ENCODE results near the gene JMJD7. TPM values are rescaled to one million over a fixed set of nuclear protein-coding genes. Genes with fewer than 3 reads are reported as not detected.

JMJD7 gene
- 10 to 100 TPM in 3 of 12 donors, 1 to 10 TPM in 7, not detected in 2; 4.5 to 21.4 (median 8.6) TPM for polyA plus RNA-seq (ENCODE audit: insufficient read length in 12 of 12)
- long read RNA-seq, donor 1, partial matches to known transcripts = 0 of 3 reads
- long read RNA-seq, donor 1, other reads (novel, unspliced or antisense) = 0 of 3 reads
- long read RNA-seq, donor 2, partial matches to known transcripts = 0 of 5 reads
- long read RNA-seq, donor 2, other reads (novel, unspliced or antisense) = 0 of 5 reads
- long read RNA-seq, donor 3, partial matches to known transcripts = 0 of 2 reads
- long read RNA-seq, donor 3, other reads (novel, unspliced or antisense) = 0 of 2 reads
- long read RNA-seq, donor 4 = 0 reads
- long read RNA-seq, donor 5, partial matches to known transcripts = 0 of 3 reads
- long read RNA-seq, donor 5, other reads (novel, unspliced or antisense) = 0 of 3 reads
- long read RNA-seq, donor 6, partial matches to known transcripts = 0 of 3 reads
- long read RNA-seq, donor 6, other reads (novel, unspliced or antisense) = 0 of 3 reads
- long read RNA-seq, donor 7, partial matches to known transcripts = 0 of 3 reads
- long read RNA-seq, donor 7, other reads (novel, unspliced or antisense) = 0 of 3 reads
- long read RNA-seq, donor 8, partial matches to known transcripts = 0 of 3 reads
- long read RNA-seq, donor 8, other reads (novel, unspliced or antisense) = 0 of 3 reads
- long read RNA-seq, donor 9 = 0 reads
- long read RNA-seq, donor 10, partial matches to known transcripts = 0 of 1 reads
- long read RNA-seq, donor 10, other reads (novel, unspliced or antisense) = 0 of 1 reads
- long read RNA-seq, donor 11 = 0 reads

DNA sequence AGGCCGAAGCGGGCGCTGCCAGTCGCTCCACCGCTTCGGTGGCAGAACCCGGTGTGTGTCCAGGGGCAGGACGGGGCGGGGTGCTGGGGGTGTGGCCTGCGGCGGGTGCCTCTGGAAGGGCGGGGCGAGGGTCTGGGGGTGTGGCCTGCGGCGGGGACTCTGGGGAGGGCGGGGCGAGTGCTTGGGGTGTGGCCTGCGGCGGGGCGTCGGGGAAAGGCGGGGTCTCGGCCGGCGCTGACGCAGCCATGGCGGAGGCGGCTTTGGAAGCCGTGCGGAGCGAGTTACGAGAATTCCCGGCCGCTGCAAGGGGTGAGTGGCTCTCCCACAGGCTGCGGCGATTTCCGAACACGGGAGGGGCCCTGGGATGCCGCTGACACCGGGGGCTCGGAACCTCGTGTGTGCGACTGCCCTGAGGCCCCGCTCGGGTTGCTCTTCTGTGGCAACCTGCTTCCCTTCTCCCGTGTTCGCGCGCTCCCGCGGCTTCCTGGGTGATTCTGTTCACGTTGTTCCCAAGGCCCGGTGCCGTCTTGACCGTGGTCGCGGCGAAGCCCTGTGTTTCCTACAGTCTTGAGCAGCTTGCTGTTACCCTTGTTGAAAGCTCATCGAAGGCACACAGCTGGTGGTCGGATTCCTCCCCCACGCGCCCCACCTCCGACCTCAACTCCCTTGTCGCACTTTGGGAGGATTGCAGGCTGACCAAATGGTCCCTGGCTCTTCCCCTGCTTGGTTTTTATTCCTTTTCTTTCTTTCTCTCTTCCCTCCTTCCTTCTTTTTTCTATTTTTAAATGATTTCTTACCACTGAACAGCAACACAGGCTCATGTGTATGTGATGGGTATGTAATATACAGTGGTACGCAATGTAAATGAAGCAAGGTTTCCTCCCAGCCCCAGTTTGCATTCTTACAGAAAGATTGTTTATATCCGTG is at the start of gene JMJD7:
Gene JMJD7 (plus strand): TSS at position 213 of the 927 bp plus-strand sequence. CDS start 33 bp downstream, at position 246.
- peak; percentile 91 for DNase-seq

DNA sequence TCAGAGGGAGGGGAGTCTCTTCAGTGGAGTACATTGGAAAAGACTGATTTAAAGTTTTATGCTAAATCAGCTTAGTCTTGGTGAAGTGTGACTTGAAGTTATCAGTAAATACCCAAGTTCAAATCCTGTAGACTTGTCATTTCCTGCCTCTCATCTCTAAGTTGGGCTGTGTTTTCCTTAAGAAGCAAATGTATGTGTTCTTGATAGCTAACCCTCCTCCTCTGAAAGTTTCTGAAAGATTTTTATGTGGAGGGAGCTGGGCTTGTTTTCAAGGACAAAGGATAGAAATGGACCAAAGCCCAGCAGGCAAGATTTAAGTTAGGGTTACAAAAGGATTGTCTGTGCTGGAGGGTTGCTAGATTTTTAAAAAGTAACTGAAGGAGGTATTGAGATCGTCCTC is 49.4 kb upstream of the JMJD7 start:
- DNase-seq = no peak

DNA sequence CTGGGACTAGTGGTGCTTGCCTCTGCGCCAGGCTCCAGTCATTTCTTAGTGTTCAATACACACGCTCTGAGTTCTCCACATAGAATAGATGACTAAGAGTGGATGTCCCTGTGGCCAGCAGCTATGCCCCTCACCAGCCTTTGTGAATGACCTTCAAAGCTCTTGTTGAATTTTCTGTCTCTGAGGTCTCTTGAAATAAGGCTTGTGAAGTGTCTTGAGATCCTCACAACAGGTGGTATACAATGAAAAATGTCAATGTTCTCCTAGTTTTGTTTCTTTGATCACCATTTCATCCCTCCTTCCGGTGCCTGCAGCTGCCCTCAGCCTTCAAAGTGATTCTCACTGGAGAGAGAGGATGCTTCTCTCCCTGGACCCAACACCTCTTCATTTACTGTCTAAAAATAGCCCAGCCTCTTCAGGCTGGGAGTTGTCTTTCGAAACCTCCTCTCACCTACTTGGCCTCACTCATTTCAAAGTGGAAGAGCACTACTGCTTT is 48.2 kb upstream of the JMJD7 start:
- DNase-seq = no peak

DNA sequence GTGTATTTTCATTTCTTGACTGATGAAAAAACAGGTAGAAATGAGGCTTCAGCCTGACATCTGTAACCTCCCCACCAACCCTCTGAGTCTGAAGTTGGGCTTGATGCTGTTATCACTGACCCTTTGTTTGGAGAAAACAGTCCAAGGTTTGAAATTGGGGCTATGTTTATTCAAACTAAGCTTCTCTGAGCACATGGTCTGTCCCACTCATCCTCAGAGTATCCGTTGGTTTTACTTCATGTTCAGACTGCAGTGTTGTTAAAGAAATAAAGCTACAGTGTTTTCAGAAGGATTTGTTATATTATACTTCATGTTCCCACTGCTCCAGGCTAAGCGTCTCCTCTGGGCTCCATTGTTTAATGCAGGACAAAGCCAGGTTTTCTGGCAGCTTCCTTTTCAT is 47.6 kb upstream of the JMJD7 start:
- DNase-seq = no peak

DNA sequence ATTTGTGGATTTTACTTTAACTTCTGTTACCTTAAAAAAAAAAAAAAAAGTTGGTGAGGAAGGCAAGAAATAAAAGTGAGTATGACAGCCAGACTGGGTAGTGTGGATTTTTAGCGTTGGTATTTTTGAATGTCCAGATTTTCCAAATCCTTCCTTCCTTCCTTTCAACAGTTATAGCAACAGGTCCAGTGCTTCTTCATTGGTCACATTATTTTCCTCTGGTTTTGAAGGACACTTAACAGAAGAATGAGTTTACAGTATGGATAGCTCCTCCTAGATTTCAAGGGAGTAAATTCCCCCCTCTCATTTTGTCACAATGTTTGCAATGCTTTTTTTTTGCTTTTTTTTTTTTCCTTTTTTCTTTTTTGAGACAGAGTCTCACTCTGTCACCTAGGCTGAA is 47.2 kb upstream of the JMJD7 start:
- DNase-seq = no peak

DNA sequence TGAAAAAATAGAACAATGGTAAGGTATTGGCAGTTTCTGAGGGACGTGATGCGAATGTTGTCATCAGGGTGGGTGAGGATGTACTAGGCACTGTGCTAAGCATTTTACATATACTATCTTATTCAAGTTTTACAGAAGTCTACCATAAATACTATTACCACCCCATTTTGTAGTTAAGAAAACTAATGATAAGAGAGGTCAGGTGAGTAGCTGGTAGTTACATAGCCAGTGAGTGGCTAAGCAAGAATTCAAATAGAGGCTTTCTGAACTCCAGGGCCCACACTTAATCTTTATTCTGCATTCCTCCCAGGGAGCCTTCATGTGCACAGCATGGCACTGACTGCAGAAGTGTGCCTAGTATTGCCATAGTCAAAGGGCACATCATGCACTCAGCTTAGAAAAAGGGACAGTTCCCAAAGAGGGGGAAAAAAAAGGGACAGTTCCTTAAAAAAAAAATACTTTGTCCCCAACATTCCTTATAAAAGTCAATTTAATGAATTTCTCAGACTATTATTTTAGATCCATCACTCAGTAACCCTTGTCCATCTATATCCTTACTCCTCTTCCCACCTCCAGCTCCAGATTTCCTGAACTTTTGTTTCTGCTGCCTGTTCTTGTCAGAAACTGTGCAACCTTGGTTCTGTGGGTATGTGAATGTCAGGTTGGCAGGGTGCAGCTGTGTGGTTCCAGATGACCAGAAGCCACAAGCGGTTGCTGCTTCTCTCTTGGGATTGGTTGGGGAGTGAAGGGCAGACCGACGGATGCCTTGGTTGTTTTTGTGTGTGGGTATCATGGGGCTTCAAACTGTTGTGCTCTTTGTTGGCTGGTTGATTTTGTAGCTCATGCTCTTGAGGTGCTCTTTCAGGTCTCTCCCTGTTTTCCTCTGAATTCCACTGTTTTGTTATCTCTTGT is 45.3 kb upstream of the JMJD7 start:
- DNase-seq = no peak

DNA sequence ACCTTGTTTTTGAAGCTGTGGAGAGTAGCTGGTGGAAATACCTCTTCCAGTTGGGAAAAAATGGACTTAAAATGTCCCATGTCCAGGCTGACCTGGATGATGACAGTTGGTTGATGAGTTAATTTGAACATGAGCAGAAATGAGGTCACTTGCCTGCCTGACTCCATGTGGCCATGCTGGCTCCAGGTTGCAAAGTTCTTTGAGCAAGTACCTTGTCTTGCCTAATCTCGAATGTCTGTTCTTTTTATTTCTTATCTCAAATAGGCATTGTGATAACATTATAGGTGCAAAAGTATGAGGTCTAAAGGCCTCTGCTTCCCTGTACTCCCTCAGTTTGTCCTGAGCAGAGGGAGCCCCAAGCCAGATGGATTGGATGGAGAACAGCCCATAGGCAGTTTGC is 44.6 kb upstream of the JMJD7 start:
- DNase-seq = no peak

DNA sequence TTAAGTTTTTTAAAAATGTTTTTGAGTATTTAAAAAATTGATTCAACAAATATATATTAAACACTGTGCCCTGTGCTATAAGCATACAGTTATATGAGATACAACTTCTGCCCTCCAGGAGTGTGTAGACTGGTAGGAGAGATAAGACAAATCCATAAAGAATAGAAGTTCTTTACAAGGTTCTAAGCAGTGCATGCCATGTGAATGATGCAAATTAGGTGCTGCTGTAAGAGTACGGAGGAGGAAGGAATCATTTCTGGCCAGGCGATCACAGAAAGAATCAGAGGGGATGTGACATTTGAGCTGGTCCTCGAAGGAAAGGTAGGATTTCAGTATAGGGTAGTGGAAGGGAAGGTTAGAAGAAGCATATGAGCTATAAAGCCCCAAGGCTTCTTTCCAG is 39.6 kb upstream of the JMJD7 start:
- DNase-seq = no peak

DNA sequence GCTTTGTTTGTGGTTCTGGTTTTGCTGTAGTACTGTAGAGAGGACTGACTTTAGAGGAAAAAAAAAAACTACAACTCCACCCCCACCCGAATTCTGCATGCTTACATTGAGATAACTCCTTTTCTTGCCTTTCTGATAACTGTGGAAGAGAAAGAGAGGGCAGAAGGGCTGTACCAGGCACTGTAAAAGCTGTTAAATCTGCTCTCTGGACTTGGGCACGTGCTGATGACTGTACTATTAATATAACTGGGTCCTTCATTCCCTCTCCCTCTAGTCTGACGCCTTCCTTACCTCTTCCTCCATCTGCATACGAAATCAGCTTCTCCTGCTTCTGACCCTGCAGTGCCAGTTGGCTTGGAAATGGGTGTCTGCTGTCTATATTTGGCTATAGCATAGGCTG is 38.7 kb upstream of the JMJD7 start:
- no peak for DNase-seq

DNA sequence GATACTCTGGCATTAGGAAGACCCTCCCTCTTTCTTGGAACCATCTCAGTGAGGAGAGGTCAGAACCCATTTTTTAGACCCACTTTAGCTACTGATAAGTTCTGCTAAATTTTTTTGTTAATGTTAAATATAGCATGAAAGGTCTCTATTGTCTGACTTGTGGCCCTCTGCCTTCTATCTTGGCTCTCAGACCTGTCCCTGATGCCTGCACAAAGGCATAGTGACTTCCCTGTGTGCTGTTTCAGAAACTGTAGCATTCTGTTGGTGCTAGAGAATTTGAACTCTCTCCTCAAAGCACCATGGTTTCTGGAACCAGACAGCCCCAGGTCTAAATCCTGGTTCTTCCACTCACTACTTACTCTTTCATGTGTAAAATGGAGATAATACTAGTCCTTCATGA is 38.2 kb upstream of the JMJD7 start:
- no peak for DNase-seq

DNA sequence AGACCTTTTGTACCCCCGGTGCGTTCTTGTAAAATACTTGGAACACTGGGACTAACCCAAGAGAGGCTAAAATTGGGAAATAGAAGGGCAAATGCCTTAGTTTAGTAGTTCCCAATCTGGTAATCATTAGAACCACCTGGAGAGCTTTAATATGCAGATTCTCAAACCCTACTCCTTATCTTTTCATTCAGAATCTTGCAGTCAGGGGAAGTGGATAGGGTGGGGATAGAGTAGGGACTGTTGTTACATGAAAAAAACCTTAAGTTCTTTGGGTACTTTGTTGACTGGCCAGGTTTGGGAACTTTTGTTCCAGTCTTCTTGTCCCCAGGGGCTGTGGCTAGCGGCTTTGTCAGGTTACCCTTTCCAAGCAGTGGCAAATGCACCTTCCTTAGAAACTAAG is 37.7 kb upstream of the JMJD7 start:
- no peak for DNase-seq

DNA sequence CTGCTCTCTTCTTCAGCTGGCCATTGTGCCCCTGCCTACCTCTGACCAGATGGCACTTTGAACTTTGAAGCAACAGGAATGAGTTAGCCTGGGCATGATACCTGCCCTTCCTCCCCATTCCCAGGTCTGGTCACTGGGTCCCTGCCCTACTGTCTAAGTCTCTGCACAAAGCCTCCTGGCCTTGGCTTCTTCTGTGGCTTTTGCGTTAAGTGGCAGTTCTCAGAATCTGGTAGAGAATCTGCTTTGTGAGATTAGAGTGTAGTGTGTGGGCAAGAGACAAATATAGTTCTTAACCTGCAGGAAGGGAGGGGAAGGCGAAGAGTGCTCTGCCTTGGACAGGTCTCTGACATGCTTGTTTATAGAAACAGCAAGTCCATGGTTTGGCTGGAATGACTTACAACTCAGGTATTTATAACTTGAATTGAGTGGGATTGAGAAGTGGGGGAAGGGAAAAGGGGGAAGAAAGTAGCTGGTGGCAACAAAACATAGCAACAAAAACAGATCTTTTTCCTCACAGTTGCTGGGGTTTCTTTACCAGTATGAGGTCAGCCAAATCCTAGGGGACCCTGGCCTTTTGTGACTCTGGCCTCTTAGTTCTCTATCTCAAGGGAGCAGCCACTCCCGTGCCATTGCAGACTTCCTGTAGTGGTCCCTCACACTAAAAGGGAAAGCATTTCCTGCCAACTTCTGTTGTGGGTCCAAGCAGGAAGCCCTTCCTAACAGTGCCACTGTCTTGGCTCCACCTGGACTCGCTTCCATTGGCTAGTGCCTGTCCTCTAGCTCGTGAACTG is 36.9 kb upstream of the JMJD7 start:
- DNase-seq = no peak

DNA sequence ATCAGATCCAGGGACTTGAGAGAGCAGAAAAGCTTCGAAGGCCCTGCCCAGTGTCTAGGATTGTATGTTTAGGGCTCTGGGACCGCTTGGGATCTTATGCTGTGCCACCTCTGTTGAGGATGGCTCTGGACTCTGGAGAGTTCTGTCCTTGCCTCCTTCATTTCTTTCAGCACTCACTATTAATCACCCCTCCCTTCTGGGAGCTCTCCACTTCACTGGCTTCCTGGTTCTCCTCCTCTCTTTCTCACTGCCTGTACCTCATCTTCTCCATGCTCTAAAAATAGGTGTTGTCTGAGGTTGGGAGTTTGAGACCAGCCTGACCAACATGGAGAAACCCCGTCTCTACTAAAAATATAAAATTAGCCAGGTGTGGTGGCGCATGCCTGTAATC is 36.4 kb upstream of the JMJD7 start:
- DNase-seq = no peak

DNA sequence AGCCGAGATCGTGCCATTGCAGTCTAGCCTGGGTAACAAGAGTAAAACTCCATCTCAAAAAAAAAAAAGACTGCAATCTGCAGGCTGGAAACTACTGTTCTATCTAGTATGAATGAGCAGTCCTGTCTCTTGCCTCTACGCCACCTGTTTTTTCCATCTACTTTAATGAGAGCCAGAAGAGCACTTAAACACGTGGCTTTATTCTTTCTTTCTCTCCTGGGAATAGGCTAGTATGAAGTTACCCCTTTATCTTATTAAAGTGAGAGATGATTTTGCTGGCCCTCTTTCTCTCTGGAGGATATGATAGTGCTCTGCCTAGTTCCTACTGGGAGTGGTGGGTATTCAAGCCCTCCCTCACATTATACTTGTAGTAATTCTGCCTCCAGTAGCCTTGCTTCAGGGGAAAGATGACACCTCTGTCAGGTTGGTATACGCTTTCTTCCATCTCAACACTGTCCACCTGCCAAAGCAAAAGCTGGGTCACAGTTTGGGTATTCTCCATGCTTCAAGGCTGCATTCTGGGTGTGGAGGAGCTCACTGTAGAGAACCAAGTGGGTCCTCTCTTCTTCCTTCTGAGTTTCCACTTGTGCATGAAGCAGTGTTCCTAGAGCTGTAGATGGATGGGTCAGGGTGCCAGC is 35.8 kb upstream of the JMJD7 start:
- no peak for DNase-seq

DNA sequence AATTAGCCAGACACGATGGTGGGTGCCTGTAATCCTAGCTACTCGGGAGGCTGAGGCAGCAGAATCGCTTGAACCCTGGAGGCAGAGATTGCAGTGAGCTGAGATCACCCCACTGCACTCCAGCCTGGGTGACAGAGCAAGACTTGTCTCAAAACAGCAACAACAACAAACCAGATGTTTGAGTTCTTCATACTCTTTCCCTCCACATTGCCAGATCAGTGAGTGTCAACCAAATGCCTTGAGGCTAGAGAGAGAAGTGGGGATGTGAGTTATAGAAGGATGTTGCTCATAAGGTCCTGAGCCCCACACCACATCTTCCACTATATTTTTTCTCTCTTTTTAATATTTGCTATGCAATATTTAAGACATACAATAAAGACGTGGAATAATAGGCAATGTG is 33.8 kb upstream of the JMJD7 start:
- DNase-seq = no peak

DNA sequence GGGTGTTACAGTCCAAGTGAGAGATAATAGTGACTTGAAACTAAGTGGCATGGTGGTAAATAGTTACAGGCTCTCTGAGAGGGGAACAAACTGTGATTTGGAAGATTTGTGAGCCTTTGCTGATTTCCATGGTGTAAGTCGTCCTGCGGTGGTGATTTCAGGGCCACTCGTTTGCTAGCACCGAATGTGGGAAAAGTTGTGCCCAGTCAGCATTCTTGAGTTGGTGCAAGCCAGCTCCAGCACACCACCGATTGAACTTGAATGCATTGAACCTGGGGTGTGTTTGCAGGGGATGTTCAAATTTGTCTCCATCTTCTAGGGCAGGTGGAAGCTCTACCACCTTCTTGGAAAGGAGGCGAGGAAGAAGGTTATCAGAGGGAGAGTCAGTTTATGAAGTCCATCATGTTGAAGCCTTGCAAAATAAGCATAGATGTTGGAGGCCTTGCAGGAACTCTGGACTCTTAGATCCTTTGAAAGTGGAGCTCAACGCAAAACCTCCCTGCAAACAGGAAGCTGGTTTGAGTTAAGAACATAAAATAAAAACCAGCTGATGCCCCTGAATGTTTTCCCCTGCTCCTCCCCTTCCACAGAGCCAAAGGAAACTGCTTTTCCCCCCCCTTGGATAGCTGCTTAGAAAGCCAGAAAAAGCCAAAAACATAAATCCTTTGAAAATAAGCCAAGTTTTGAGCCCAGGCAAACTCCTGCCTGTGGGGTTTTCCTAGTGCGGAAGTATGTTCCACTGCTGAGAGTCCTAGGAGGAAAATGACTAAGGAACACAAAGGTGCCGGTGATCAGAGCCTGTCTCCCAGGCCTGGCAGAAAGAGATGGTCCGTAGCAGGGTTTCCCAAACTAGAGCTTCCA is 31.7 kb upstream of the JMJD7 start:
- DNase-seq = no peak

DNA sequence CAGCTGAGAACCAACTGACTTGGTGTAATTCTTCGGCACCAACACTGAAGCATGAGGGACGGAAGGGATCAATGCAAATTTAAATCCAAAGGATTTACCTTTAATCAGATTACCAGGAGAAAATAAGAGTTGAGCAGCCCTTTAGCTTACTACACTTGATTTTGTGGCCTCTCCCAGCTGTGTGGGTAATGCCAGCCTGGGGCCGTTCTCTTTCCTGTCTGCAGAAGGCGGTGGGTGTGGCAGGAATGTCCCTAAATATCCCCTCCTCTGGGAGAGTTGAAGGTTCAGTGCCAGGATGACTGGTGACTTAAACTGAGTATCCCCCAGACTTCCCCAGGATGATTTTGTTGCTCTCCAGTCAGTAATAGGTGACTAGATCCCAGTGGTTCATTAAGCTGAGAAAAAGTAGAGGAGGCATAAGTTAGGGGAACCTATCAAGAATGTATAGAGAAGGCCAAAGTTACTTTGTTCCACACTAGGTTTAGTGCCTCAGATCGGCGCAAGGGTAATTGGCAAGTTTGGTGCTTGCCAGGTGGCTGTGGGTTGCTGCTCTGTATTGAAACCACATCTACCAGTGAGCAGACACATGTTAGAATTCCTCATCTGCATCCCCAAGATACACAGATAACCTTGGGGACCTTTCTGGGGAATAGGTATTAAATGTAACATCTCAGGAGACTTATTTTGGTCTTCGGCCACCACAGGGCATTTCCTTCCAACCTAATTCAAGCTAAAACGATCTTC is 30.5 kb upstream of the JMJD7 start:
- no peak for DNase-seq

Data from muscle of arm (tissue), 14 donors.